Trophoblast cell (in vitro differentiated cells and primary cell): ENCODE results near the gene CSDE1.

ENCODE experiments used
- DNase-seq, 2 donors: peaks; one replicate each; pipeline ENCODE4 v3.0.0-alpha.2; 2016
- H2AFZ ChIP-seq: 2 replicates; pipeline ENCODE4 v1.6.1; 2013; ENCODE audit warnings: low read length, moderate library complexity, mild to moderate bottlenecking; ENCODE audit not compliant: insufficient read depth, poor library complexity
- H2AK5ac ChIP-seq: 2 replicates; pipeline ENCODE4 v1.6.1; 2013; ENCODE audit warnings: mild to moderate bottlenecking, low read length
- H2BK120ac ChIP-seq: 2 replicates; pipeline ENCODE4 v1.6.1; 2013; ENCODE audit warnings: low read length, mild to moderate bottlenecking, moderate library complexity; ENCODE audit not compliant: insufficient read depth, poor library complexity
- H2BK12ac ChIP-seq: 2 replicates; pipeline ENCODE4 v1.6.1; 2013; ENCODE audit warnings: mild to moderate bottlenecking, low read length, moderate library complexity
- H2BK5ac ChIP-seq: 2 replicates; pipeline ENCODE4 v1.6.1; 2013; ENCODE audit warnings: low read length, low read depth, moderate library complexity, mild to moderate bottlenecking; ENCODE audit not compliant: poor library complexity
- H3K14ac ChIP-seq: 2 replicates; pipeline ENCODE4 v1.6.1; 2013; ENCODE audit warnings: mild to moderate bottlenecking, low read length
- H3K18ac ChIP-seq: 2 replicates; pipeline ENCODE4 v1.6.1; 2013; ENCODE audit warnings: mild to moderate bottlenecking, low read length
- H3K23ac ChIP-seq: 2 replicates; pipeline ENCODE4 v1.6.1; 2013; ENCODE audit warnings: low read length
- H3K27ac ChIP-seq: 2 replicates; pipeline ENCODE4 v1.5.1; 2013; ENCODE audit warnings: low read depth, mild to moderate bottlenecking, inconsistent platforms, low read length, moderate library complexity
- H3K27me3 ChIP-seq: 2 replicates; pipeline ENCODE4 v1.6.1; 2013; ENCODE audit warnings: inconsistent platforms, mild to moderate bottlenecking, low read length, moderate library complexity; ENCODE audit not compliant: insufficient read depth
- H3K36me3 ChIP-seq, 2 experiments: 1 replicate in 1 of 2; 2 replicates in 1 of 2; pipeline ENCODE4 v1.6.1; 2013; ENCODE audit warnings: low read length in 2 of 2, mild to moderate bottlenecking in 2 of 2, moderate library complexity in 1 of 2; ENCODE audit not compliant: insufficient read depth in 2 of 2, control insufficient read depth in 1 of 2
- H3K4ac ChIP-seq: 2 replicates; pipeline ENCODE4 v1.6.1; 2013; ENCODE audit warnings: low read depth, mild to moderate bottlenecking, low read length, moderate library complexity
- H3K4me1 ChIP-seq, 2 experiments: 1 replicate in 1 of 2; 2 replicates in 1 of 2; pipeline ENCODE4 v1.6.1; 2013; ENCODE audit warnings: low read length in 2 of 2, mild to moderate bottlenecking in 2 of 2, moderate library complexity in 1 of 2; ENCODE audit not compliant: insufficient read depth in 2 of 2, control insufficient read depth in 1 of 2
- H3K4me2 ChIP-seq: 2 replicates; pipeline ENCODE4 v1.6.1; 2013; ENCODE audit warnings: inconsistent platforms, mild to moderate bottlenecking, low read length, moderate library complexity
- H3K4me3 ChIP-seq: 2 replicates; pipeline ENCODE4 v1.5.1; 2013; ENCODE audit warnings: mild to moderate bottlenecking, low read depth, low read length, inconsistent platforms
- H3K79me1 ChIP-seq: one replicate; pipeline ENCODE4 v1.6.1; 2013; ENCODE audit warnings: low read length
- H3K79me2 ChIP-seq: 2 replicates; pipeline ENCODE4 v1.6.1; 2013; ENCODE audit warnings: low read length, mild to moderate bottlenecking; ENCODE audit not compliant: control insufficient read depth, insufficient read depth, poor library complexity
- H3K9ac ChIP-seq: 2 replicates; pipeline ENCODE4 v1.6.1; 2013; ENCODE audit warnings: mild to moderate bottlenecking, low read length
- H3K9me3 ChIP-seq: 2 replicates; pipeline ENCODE4 v1.6.1; 2013; ENCODE audit warnings: low read depth, mild to moderate bottlenecking, control low read depth, inconsistent platforms, low read length; ENCODE audit not compliant: insufficient read depth
- H4K12ac ChIP-seq: 2 replicates; pipeline ENCODE4 v1.6.1; 2013; ENCODE audit warnings: low read depth, mild to moderate bottlenecking, low read length, moderate library complexity
- H4K8ac ChIP-seq: 2 replicates; pipeline ENCODE4 v1.6.1; 2013; ENCODE audit warnings: low read depth, mild to moderate bottlenecking, low read length, moderate library complexity
- H4K91ac ChIP-seq: one replicate; pipeline ENCODE4 v1.6.1; 2013; ENCODE audit warnings: low read depth, mild to moderate bottlenecking, low read length, moderate library complexity
- WGBS: extraction: QIAGEN DNeasy Blood & Tissue Kit; methylation state at CpG from one replicate; pipeline ENCODE4 v1.1.7; 2013; ENCODE audit warnings: missing lambda C conversion rate; ENCODE audit not compliant: insufficient read length, insufficient coverage; ENCODE audit errors: extremely low coverage; 5-methylcytosine and 5-hydroxymethylcytosine counted together

The CSDE1 gene

DNA sequence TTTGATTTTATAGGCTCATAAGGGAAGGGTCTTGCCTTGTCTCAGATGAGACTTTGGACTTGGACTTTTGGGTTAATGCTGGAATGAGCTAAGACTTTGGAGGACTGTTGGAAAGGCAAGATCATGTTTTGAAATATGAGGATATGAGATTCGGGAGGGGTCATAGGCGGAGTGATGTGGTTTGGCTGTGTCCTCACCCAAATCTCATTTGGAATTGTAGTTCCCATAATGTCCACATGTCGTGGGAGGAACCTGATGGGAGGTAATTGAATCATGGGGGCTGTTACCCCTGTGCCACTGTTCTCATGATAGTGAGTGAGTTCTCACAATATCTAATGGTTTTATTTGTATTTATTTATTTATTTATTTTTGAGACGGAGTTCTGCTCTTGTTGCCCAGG, 6.9 kb upstream of the CSDE1 start:
- DNase-seq: no peak
- no peak overlapping the region for H2BK5ac ChIP-seq
- no peak overlapping the region for H2AFZ ChIP-seq
- H3K9me3 ChIP-seq: peaks cover 3% of the 10 kb centered on the region
- no peaks in the 10 kb centered on the region for H3K27me3 ChIP-seq
- H3K36me3 ChIP-seq: peaks cover 0 to 2% of the 10 kb centered on the region in 2 experiments
- no peak overlapping the region for H3K9ac ChIP-seq
- H4K8ac ChIP-seq: no peak overlapping the region
- no peak overlapping the region for H3K4me3 ChIP-seq
- H2BK120ac ChIP-seq: no peak overlapping the region
- H3K79me1 ChIP-seq: no peaks in the 10 kb centered on the region
- H3K18ac ChIP-seq: no peak overlapping the region
- no peaks in the 10 kb centered on the region for H3K4me1 ChIP-seq
- H4K12ac ChIP-seq: no peak overlapping the region
- H3K79me2 ChIP-seq: no peaks in the 10 kb centered on the region
- H3K27ac ChIP-seq: no peak overlapping the region
- H3K14ac ChIP-seq: no peak overlapping the region
- H3K4ac ChIP-seq: no peak overlapping the region
- H2BK12ac ChIP-seq: no peak overlapping the region
- no peak overlapping the region for H4K91ac ChIP-seq
- WGBS: no CpG with 5 or more reads among the region's 4 CpGs
- H2AK5ac ChIP-seq: no peak overlapping the region
- H3K4me2 ChIP-seq: no peak overlapping the region
- no peak overlapping the region for H3K23ac ChIP-seq

DNA sequence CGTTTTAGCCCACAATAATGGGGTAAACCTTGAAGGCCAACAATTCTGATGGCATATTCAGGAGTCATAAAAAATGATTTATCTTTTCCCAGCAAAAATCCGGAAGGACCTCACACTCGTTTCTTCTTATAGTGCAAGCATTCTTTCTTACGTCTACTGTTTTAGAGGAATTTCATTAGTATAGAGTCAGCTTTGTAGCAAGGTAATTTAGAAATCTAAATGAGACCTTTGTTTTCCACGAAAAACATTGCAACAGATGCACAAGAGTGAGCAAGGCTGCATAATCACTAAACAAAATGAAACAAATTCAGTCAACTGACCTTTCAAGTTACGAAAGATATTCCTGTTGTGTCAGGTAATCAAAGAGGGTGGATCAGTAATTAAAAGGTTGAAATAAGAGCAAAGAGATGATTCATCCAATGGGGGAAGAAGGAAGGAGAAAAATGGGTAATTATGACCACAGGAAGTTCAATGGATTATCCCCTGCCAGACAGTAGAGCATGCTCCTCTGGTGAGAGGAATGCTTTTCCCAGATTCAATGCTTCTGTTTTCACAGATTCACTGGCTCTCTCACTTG, 560 bp upstream of the CSDE1 start:
- no peak overlapping the region for H3K18ac ChIP-seq
- no peak overlapping the region for H3K9ac ChIP-seq
- no peak overlapping the region for H4K12ac ChIP-seq
- H3K4me2 ChIP-seq: peak overlapping the region; percentile 59
- H3K79me2 ChIP-seq: peaks cover 22% of the 10 kb centered on the region
- DNase-seq: no peak
- H3K14ac ChIP-seq: no peak overlapping the region
- no peak overlapping the region for H3K4ac ChIP-seq
- no CpG with 5 or more reads among the region's 6 CpGs for WGBS
- no peak overlapping the region for H2AFZ ChIP-seq
- peaks cover 8% of the 10 kb centered on the region for H3K79me1 ChIP-seq
- H3K36me3 ChIP-seq: no peaks in the 10 kb centered on the region
- peak overlapping the region; percentile 42 for H4K91ac ChIP-seq
- H2BK120ac ChIP-seq: no peak overlapping the region
- H4K8ac ChIP-seq: peak overlapping the region; percentile 79
- H2BK5ac ChIP-seq: no peak overlapping the region
- H3K4me3 ChIP-seq: no peak overlapping the region
- no peak overlapping the region for H3K23ac ChIP-seq
- H3K9me3 ChIP-seq: no peaks in the 10 kb centered on the region
- H2AK5ac ChIP-seq: no peak overlapping the region
- H3K27me3 ChIP-seq: no peaks in the 10 kb centered on the region
- no peak overlapping the region for H2BK12ac ChIP-seq
- peak overlapping the region; percentile 29 for H3K27ac ChIP-seq
- peaks cover 0 to 4% of the 10 kb centered on the region in 2 experiments for H3K4me1 ChIP-seq

DNA sequence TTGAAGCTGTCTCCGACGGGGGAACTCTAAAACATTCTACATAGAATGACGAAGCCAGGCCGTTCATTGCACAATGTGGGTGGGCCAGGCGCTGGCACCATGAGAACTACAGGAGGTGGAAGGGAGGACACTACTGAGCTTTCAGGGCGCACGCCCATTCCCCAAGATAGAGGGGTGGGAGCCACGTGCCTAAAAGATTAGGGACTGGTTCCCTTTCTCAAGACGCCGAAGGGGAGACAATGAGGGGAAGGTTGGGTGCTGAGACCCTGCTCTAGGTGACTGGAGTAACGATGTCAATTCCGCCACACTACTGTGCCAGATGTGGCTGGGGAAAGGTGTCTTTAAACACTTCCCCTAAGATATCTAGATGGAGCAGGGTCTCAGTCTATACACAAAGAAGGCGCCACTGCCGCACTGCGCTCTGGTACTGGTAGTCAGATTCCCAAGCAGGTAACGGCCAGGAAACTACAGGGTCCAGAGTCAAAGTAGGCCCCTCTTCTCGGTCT, 782 bp downstream of the CSDE1 start:
- WGBS: no CpG with 5 or more reads among the region's 17 CpGs
- peak overlapping the region; percentile 92 for H3K18ac ChIP-seq
- H4K8ac ChIP-seq: peak overlapping the region; percentile 85
- peak overlapping the region; percentile 43 for H2BK120ac ChIP-seq
- no peak overlapping the region for H3K23ac ChIP-seq
- peak overlapping the region; percentile 94 for H3K9ac ChIP-seq
- H3K27me3 ChIP-seq: no peaks in the 10 kb centered on the region
- peaks cover 8% of the 10 kb centered on the region for H3K79me1 ChIP-seq
- H3K14ac ChIP-seq: peak overlapping the region; percentile 90
- H3K4me3 ChIP-seq: peak overlapping the region; percentile 97
- no peak overlapping the region for H2BK12ac ChIP-seq
- peak overlapping the region; percentile 100 for H3K4ac ChIP-seq
- H3K4me2 ChIP-seq: peak overlapping the region; percentile 62
- H2BK5ac ChIP-seq: peak overlapping the region; percentile 76
- peaks cover 0 to 4% of the 10 kb centered on the region in 2 experiments for H3K4me1 ChIP-seq
- peak overlapping the region; percentile 60 for H4K12ac ChIP-seq
- H3K27ac ChIP-seq: peak overlapping the region; percentile 54
- H3K36me3 ChIP-seq: no peaks in the 10 kb centered on the region
- H3K79me2 ChIP-seq: peaks cover 24% of the 10 kb centered on the region
- H2AK5ac ChIP-seq: peak overlapping the region; percentile 85
- peak overlapping the region; percentile 85 for H4K91ac ChIP-seq
- H2AFZ ChIP-seq: peak overlapping the region; percentile 44
- H3K9me3 ChIP-seq: no peaks in the 10 kb centered on the region
- peak; percentile 66 to 82 for DNase-seq

DNA sequence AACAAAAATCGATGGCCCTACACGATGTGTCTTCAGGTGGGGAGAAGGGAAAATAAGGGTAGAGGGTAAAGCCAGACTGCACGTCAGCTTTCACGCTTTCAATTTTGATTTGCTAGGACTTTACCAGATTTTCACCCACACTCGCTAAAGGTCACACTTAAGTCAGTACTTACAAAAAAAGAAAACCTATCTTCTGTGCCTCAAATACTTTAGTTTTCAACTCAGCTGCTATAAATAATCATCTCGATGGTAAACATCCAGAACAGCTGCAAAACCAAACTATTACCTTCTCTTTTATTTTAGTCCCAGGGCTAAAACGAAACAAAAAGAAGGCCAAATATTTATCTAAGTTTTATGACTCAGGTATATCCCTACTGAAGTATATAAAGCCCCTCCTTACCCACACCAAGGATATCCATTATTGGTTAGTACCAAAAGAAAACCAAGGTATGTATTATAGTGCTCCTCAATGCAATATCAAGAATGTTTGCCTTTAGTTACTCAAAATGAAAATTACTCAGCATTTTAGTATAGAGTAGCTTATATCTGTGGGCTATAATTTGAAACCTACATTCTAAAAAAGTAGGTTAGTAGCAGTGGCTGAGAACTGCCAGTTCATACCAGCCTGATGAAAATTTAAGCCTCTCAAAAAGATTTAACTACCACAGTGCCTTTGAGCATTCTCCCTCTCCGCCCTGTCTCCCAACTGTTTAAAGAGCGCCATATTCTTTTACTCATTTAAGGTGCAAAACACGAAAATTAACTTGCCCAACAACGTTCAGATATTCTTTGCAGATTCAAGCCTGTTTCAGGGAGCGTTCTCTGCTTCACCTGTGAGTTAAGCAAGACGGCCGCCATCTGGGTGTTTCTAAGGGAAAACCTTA, 1.5 kb downstream of the CSDE1 start:
- peak overlapping the region; percentile 5 for H3K9ac ChIP-seq
- peak overlapping the region; percentile 97 for H3K4me3 ChIP-seq
- no peak overlapping the region for H2BK12ac ChIP-seq
- no peak overlapping the region for H2AK5ac ChIP-seq
- H3K4me1 ChIP-seq: peaks cover 0 to 4% of the 10 kb centered on the region in 2 experiments
- no peak overlapping the region for H3K14ac ChIP-seq
- H3K79me2 ChIP-seq: peaks cover 28% of the 10 kb centered on the region
- H3K4ac ChIP-seq: peak overlapping the region; percentile 100
- peak overlapping the region; percentile 54 for H3K27ac ChIP-seq
- H3K9me3 ChIP-seq: no peaks in the 10 kb centered on the region
- no peak overlapping the region for H4K8ac ChIP-seq
- no peak overlapping the region for H3K23ac ChIP-seq
- peaks cover 8% of the 10 kb centered on the region for H3K79me1 ChIP-seq
- H2AFZ ChIP-seq: no peak overlapping the region
- no peaks in the 10 kb centered on the region for H3K36me3 ChIP-seq
- H2BK5ac ChIP-seq: no peak overlapping the region
- H3K27me3 ChIP-seq: no peaks in the 10 kb centered on the region
- no peak overlapping the region for H4K91ac ChIP-seq
- DNase-seq: no peak
- peak overlapping the region; percentile 60 for H4K12ac ChIP-seq
- H3K18ac ChIP-seq: no peak overlapping the region
- WGBS: no CpG with 5 or more reads among the region's 14 CpGs
- H2BK120ac ChIP-seq: no peak overlapping the region
- H3K4me2 ChIP-seq: peak overlapping the region; percentile 62
